GM18870 (cell line): Measurements from ENCODE around the gene ZBTB8B.
"Not testable (repeated sequence)": the region's sequence is repeated elsewhere in the genome, so short reads cannot be mapped to it uniquely, and the experiment has no call there.

Experiments used
- ATAC-seq: cut with Tn5 transposase; IDR thresholded peaks from one replicate; pipeline ENCODE4 v1.9.1; 2021; ENCODE audit warnings: moderate library complexity; ENCODE audit not compliant: unreplicated experiment

The ZBTB8B gene

DNA sequence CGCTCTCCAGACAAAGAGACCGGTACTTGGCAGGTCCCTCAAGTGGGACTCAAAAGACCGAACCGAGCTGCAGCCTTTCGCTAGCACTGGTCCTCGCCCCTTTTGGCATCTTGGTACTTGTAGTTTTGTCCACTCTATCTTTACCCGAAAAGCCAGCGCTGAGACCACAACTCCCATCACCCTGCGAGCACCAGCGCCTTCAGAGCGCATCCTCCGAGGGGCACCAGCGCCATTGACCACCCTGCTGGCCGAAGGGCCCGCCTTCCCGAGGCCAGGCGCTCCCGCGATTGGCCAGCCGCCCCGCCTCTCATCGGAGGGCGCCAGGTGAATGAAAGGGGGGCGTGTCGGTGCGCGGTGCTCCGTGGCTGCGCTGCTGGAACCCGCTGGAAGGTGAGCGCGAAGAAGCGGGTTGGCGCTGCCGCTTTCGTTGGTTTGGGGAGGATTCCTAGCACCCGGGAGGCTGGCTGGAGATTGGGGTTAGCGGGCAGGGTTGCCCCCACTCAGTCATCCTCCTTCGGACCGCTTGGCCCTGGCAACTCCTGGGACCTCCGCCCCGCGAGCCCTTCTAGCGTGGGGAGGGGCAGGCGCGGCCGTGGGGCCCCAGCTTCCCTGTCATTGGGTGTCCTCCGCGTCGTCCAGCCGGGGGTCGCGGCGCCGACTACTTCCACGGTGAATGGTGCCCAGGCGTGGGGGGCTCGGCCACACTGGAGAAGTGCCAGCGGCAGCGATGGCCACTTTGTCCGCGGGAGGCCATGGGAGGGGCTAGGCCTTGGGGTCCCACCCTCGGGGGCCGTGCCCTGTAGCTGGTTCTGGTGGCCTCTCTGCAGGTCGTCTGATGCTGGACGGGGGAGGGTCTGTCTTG, at the start of gene ZBTB8B:
TSS of gene ZBTB8B (plus strand) at position 357 of the 862 bp plus-strand sequence. CDS start 5,553 bp downstream, outside the sequence.
- ATAC-seq = no peak

GRCh38 chr1:32421775-32422174, 43.1 kb upstream of the ZBTB8B start:
- ATAC-seq = no peak

GRCh38 chr1:32426489-32427255, 38.2 kb upstream of the ZBTB8B start:
- ATAC-seq = no peak

DNA sequence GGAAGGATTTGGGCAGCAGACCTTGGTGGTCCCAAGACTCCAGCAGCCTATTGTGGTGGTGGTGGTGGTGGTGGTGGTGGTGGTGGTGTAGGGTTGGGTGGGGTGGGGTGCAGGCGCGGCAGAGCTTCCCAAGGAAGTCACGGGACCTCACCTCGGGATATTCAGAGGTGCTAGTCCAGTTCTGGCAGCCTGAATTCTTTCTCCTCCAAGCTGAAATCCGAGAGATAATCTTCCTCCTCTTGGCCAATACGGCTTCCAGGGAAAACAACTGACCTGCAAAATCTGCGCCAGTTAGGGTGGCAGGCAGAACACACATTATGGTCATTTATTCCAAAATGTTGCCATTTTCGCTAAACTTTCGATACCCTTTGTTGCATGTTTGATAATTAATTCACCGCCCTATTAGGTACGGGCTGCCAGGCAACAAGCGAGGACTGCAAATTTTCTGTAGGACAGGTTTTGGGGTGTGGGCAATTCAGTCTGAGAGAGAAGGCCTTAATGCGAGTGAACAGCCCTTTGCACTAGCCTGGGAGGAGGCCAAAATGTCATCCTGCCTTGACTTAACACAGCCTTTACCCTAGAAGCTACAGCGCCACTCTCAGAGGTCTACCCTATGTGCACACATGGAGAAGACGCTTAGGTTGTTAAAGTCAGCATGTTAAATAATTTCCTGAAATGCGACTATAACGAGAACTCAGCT, 37.5 kb upstream of the ZBTB8B start:
- no peak for ATAC-seq

- no peak for ATAC-seq
These were observed 33.0 kb upstream of the ZBTB8B start for GRCh38 chr1:32431736-32432400.

DNA sequence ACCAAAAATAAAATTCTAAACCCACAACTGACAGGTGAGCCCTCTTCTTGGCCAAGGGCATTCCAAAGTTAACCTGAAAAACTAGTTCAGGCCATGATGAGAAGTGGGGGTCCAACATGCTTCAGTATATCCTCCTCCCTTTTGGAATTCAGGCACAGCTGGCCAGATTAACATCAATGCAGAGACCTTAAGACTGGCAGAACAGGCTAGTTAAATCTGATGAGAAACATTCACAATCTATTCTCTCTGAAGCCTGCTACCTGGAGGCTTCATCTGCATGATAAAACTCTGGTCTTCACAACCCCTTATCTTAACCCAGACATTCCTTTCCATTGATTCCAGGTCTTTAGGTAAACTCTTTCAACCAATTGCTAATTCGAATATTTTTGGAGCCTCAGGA, 26.7 kb upstream of the ZBTB8B start:
- ATAC-seq = no peak

DNA sequence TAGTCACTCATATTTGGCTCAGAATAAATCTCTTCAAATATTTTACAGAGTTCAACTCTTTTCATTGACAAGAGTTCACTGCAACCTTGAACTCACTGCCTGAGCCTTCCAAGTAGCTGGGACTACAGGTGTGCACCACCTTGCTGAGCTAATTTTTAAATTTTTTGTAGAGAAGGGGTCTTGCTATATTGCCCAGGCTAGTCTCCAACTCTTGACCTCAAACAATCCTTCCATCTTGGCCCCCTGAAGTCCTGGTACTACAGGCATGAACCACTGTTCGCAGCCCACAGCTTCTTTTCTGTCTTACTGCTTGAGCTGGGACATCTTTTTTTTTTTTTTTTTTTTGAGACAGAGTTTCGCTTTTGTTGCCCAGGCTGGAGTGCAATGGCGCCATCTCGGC, 26.1 kb upstream of the ZBTB8B start:
- not testable (repeated sequence) for ATAC-seq

- ATAC-seq = not testable (repeated sequence)
These were observed 23.4 kb upstream of the ZBTB8B start for GRCh38 chr1:32441467-32441866.

GRCh38 chr1:32447469-32448185, 17.2 kb upstream of the ZBTB8B start:
- ATAC-seq = no peak

DNA sequence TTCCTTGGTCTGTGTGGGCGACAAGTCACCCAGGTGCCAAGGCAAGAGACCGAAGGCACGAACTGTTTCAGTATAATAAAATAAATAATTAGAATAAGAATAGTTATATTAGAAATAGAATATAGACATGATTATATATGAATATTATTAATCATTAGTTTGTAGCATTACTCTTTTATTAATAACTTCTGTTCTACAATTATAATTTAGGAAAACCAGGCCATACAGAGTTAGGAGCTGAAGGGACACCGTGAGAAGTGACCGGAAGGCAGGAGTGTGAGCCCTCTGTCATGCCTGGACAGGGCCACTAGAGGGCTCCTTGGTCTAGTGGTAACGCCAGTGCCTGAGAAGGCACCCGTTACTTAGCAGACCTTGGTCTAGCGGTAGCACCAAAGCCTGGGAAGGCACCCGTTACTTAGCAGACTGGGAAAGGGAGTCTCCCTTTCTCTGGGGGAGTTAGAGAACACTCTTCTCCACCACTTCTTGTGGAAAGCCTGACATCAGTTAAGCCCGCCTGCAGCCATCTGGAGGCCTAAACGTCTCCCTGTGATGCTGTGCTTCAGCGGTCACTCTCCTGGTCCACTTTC, 16.6 kb upstream of the ZBTB8B start:
- not testable (repeated sequence) for ATAC-seq

DNA sequence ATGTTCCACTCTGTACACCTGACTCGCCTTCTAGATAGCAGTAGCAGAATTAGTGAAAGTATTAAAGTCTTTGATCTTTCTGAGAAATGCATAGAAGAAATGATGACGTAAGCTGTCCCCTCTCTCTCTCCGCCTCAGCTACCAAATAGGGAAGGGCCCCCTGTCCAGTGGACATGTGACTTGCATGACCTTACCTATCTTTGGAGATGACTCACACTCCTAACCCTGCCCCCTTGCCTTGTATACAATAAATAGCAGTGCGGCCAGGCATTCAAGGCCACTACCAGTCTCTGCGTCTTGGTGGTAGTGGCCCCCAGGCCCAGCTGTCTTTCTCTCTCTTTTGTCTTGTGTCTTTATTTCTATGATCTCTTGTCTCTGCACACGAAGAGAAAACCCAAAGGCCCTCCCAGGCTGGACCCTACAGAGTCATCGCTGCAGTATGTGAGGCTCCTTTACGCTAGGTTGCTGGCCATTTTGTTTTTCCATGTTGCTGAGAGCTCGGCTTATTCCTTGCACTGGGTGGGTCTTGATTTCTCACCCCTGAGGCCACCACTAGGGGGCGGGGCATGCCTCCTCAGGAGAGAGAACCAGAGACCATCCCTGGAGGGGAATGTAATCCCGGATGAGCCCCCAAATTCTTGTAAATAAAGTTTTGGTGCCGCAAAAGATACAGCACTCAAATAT, 16.0 kb upstream of the ZBTB8B start:
- ATAC-seq = no peak

DNA sequence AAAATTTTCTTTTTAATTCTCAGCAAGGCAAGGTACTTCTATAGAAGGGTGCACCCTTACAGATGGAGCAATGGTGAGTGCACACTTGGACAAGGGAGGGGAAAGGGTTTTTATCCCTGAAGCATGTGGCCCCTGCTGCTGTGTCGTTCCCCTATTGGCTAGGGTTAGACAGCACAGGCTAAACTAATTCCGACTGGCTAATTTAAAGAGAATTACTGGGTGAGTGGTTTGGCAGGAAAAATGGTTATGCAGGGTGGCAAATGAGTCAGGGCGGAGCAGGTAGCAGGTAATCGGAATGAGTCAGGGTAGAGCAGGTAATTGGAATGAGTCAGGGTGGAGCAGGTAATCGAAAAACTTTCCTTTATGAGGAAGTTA, 15.4 kb upstream of the ZBTB8B start:
- not testable (repeated sequence) for ATAC-seq

DNA sequence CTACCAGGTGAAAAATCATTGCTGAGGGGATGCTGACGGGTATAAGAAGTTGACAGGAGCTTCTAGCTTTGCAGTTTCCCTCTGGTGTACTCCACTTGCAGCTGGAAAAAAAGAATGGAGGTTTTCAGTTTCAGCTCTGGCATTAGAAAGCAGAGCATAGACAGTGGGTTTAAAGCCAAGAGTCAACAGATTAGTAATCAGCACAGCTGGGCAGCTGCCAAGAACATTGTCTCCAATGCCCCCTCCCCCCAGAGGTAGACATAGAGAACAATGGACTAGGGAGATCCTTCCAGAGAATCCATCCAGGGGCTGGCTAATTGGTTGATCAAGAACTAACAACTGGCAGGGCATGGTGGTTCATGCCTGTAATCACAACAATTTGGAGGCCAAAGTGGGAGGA, 10.1 kb upstream of the ZBTB8B start:
- no peak for ATAC-seq

- ATAC-seq = no peak
These were observed 8.9 kb upstream of the ZBTB8B start for GRCh38 chr1:32455958-32456357.

DNA sequence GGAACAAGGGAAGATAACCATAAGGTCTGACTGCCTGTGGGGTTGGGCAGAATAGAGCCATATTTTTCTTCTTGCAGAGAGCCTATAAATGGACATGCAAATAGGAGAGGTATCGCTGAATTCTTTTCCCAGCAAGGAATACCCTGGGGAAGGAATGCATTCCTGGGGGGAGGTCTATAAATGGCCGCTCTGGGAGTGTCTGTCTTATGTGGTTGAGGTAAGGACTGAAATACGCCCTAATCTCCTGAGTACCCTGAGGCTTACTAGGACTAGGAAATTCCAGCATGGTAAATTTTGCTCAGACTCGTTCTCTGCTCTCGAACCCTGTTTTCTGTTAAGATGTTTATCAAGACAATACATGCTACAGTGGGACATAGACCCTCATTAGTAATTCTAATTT, 6.1 kb upstream of the ZBTB8B start:
- ATAC-seq = not testable (repeated sequence)

DNA sequence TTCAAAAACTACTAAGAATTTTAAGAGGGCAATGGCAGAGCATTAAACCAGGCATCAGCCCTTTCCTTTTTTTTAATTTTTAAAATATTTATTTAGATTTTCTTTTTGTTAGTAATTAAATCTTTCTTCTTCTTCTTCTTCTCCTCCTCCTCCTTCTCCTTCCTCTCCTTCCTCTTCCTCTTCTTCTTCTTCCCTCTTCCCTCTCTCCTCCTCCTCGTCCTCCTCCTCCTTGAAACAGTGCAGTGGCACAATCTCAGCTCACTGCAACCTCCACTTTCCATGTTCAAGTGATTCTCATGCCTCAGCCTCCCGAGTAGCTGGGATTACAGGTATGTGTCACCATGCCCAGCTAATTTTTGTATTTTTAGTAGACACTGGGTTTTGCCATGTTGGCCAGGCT, 1.9 kb upstream of the ZBTB8B start:
- not testable (repeated sequence) for ATAC-seq

DNA sequence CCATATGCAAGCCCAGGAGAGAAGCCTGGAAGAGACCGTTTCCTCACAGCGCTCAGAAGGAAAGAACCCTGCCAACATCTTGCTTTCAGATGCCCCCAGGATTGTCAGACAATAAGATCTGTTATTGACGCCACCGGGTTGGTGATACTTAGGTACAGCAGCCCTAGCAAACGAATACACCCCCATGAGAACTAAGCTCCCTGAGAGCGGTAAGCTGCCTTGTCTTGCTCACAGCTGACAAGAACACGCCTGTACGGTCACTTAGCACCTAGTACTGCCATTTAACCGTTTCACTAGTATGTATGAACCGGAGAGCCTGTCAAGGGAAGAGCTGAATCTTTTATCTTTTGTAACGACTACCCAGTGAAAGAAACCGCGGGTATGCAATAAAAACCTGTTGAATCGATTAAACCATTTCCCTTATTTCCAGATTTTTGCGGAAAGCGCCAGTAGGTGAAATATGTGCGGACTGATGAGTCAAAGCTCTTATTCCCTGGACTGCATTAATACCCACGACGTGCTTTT, 619 bp upstream of the ZBTB8B start:
- no peak for ATAC-seq

- ATAC-seq = no peak
These were observed 684 bp downstream of the ZBTB8B start for GRCh38 chr1:32465578-32465933.

DNA sequence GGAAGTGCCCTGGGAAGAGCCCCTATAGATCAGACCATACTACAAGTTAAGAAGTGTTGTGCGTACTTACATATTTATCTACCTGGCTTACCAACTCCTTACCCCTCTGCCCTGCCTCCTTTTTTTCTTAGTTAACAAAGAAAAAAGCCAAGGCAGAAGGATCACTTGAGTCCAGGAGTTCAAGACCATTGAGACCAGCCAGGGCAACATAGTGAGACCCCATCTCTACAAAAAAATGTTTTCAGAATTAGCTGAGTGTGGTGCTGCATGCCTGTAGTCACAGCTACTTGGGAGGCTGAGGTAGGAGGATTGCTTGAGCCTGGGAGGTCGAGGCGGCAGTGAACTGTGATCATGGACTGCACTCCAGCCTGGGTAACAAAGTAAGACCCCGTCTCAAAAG, 1.9 kb downstream of the ZBTB8B start:
- no peak for ATAC-seq
